SK-N-SH treated with all-trans-retinoic acid at 6 μM for 48 hours (cell line): Measurements from ENCODE around the gene TXK.

Experiments
- SNAI2 ChIP-seq: fragments of 250-450 bp; sonication (Bioruptor Pico); IDR thresholded peaks from 2 replicates; pipeline ENCODE4 v1.5.0; 2020; ENCODE audit warnings: mild to moderate bottlenecking, moderate library complexity
- ZNF565 ChIP-seq: fragments of 450-650 bp; formaldehyde crosslinking; conservative IDR thresholded peaks from 2 replicates; pipeline ENCODE4 v1.5.0; 2020; ENCODE audit warnings: low read depth, mild to moderate bottlenecking, moderate library complexity
- TF ChIP-seq, protein P1 (sequence below): fragments of 250-450 bp; sonication (Bioruptor Pico); IDR thresholded peaks from 2 replicates; pipeline ENCODE4 v1.8.0; 2021; ENCODE audit warnings: low read depth, mild to moderate bottlenecking, moderate library complexity, borderline replicate concordance

DNA sequence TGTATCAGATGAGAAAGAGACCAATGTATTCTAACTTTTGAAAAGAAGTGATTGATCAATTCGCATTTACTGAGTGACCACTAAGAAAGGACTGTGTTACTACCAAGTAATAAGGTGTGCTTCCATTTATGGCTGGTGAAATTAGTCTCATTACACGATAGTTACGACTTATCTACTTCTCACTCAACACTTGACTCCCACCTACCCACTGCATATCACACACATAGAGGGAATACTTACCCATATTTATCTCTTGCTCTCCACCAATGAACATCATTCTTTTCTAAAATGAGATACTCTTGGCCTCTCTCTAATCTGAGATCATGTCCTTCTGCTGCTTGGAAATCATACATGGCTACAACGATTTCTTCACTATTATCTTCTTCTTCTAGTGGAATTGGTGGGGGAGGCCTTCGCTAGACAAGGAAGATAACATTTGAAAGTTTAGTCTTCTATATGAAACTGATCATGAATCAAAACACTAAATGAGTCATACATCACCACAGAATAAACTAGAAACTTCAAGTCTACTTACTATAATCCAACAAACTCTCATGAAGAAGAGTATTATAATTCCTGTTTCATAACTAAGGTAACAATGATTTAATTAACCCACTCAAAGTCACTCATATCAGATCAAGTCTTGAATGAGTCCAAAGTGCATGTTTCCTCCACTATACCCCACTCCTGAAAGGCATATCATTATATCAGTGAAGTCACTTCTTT lies 33.7 kb upstream of the TXK start:
- TF ChIP-seq, protein P1, sequence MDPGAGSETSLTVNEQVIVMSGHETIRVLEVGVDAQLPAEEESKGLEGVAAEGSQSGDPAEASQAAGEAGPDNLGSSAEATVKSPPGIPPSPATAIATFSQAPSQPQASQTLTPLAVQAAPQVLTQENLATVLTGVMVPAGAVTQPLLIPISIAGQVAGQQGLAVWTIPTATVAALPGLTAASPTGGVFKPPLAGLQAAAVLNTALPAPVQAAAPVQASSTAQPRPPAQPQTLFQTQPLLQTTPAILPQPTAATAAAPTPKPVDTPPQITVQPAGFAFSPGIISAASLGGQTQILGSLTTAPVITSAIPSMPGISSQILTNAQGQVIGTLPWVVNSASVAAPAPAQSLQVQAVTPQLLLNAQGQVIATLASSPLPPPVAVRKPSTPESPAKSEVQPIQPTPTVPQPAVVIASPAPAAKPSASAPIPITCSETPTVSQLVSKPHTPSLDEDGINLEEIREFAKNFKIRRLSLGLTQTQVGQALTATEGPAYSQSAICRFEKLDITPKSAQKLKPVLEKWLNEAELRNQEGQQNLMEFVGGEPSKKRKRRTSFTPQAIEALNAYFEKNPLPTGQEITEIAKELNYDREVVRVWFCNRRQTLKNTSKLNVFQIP: no peak
- TF ChIP-seq SNAI2 (no peak), ZNF565 (CRISPR knock-in tag) (no peak)
